WERI-Rb-1 (cell line): ENCODE data around the gene CASQ1.

Experiments
- DNase-seq: peaks from one replicate; pipeline ENCODE4 v3.0.0-alpha.2; 2020
- H3K27ac ChIP-seq: fragments of 250-450 bp; sonication (Bioruptor Pico); 2 replicates; pipeline ENCODE4 v1.5.1; 2020; ENCODE audit warnings: mild to moderate bottlenecking, moderate library complexity
- H3K27me3 ChIP-seq: fragments of 250-450 bp; sonication (Bioruptor Pico); 2 replicates; pipeline ENCODE4 v1.5.1; 2021; ENCODE audit warnings: mild to moderate bottlenecking, low read depth, moderate library complexity; ENCODE audit not compliant: insufficient read depth, severe bottlenecking
- H3K36me3 ChIP-seq: fragments of 250-450 bp; sonication (Bioruptor Pico); 2 replicates; pipeline ENCODE4 v1.5.1; 2020; ENCODE audit warnings: mild to moderate bottlenecking, moderate library complexity
- H3K4me3 ChIP-seq: 2 replicates; pipeline ENCODE4 v1.5.1; 2011; ENCODE audit warnings: low read depth, mild to moderate bottlenecking, control low read depth, low read length
- H3K9me3 ChIP-seq: fragments of 250-450 bp; sonication (Bioruptor Pico); 2 replicates; pipeline ENCODE4 v1.5.1; 2021; ENCODE audit warnings: mild to moderate bottlenecking, moderate library complexity; ENCODE audit not compliant: severe bottlenecking
- TF ChIP-seq, protein P1 (sequence below): IDR thresholded peaks from 2 replicates; pipeline ENCODE4 v1.5.1; 2011; ENCODE audit warnings: low read depth, mild to moderate bottlenecking, control low read depth, inconsistent platforms, low read length

The CASQ1 gene

DNA sequence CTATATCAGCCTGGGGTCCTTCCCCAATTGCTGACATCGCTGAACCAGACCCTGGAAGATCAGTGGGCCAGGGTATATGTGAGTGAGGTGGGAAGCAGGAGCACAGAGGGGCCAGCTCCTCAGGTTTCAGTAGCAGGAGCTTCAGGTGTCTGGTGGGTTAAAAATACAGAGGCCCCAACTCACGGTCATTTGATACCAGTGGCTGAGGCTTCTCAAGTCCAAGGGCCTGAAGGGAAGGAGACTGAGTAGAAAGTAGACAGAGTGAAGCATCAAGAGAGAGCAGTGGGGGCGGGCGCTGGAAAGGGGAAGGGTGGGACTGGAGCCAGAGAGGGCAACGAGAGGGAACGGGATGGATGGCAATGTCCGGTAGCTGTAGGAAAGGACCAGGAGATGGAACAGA is 2.0 kb upstream of the CASQ1 start:
- Histone ChIP-seq H3K4me3 (no peak overlapping the region), H3K36me3 (no peaks in the 10 kb centered on the region), H3K27ac (no peak overlapping the region), H3K27me3 (no peaks in the 10 kb centered on the region), H3K9me3 (no peaks in the 10 kb centered on the region)
- TF ChIP-seq, protein P1, sequence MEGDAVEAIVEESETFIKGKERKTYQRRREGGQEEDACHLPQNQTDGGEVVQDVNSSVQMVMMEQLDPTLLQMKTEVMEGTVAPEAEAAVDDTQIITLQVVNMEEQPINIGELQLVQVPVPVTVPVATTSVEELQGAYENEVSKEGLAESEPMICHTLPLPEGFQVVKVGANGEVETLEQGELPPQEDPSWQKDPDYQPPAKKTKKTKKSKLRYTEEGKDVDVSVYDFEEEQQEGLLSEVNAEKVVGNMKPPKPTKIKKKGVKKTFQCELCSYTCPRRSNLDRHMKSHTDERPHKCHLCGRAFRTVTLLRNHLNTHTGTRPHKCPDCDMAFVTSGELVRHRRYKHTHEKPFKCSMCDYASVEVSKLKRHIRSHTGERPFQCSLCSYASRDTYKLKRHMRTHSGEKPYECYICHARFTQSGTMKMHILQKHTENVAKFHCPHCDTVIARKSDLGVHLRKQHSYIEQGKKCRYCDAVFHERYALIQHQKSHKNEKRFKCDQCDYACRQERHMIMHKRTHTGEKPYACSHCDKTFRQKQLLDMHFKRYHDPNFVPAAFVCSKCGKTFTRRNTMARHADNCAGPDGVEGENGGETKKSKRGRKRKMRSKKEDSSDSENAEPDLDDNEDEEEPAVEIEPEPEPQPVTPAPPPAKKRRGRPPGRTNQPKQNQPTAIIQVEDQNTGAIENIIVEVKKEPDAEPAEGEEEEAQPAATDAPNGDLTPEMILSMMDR, result no peak
- no peak for DNase-seq

DNA sequence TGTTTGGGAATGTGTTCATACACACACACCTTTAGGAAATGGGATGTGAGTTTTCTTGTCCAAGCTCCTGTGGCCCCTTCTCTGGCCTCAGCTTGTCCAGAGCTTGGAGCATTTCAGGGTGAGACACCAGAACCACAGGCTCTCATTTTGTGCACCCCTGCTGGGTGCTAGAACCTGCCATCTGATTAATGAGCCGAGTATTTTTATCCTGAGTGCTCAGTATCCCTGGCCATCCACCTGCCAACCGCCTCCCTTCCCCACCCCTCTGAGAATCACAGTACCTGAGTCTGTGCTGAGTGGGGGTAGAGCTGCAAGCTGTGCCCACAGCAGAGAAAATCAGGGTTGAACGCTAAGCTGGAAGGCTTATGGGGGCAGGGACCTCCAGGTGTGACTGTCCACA is 1.4 kb downstream of the CASQ1 start:
- Histone ChIP-seq H3K36me3 (no peaks in the 10 kb centered on the region), H3K27me3 (no peaks in the 10 kb centered on the region)
- TF ChIP-seq, protein P1, result no peak

DNA sequence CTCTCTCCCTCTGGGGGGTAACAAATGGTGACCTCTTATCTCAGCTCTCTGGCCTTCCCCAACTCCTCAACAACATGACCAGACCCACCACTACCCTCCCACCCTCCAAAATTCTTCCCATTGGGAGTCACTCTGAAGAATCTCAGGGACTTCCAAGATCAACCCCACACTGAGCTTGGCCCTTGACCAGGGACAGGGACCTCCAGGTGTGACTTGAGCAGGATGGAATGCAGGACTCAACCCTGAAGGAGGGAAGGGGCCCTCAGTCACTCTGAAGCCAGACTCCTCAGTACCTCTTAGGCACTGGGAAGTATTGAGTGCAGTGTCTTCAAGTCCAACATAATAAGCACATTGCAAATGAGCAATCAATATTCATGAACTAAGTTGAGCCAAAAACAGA is 1.9 kb downstream of the CASQ1 start:
- no peak for DNase-seq
- H3K9me3 ChIP-seq, result no peaks in the 10 kb centered on the region
- no peaks in the 10 kb centered on the region for H3K27me3 ChIP-seq
- no peak overlapping the region for H3K27ac ChIP-seq
- H3K4me3 ChIP-seq, result no peak overlapping the region
- H3K36me3 ChIP-seq, result no peaks in the 10 kb centered on the region
- TF ChIP-seq, protein P1, result no peak

More for the DNA sequence above, 1.4 kb downstream of the CASQ1 start:
- Histone ChIP-seq H3K9me3 (no peaks in the 10 kb centered on the region), H3K27ac (no peak overlapping the region), H3K4me3 (no peak overlapping the region)
- no peak for DNase-seq

DNA sequence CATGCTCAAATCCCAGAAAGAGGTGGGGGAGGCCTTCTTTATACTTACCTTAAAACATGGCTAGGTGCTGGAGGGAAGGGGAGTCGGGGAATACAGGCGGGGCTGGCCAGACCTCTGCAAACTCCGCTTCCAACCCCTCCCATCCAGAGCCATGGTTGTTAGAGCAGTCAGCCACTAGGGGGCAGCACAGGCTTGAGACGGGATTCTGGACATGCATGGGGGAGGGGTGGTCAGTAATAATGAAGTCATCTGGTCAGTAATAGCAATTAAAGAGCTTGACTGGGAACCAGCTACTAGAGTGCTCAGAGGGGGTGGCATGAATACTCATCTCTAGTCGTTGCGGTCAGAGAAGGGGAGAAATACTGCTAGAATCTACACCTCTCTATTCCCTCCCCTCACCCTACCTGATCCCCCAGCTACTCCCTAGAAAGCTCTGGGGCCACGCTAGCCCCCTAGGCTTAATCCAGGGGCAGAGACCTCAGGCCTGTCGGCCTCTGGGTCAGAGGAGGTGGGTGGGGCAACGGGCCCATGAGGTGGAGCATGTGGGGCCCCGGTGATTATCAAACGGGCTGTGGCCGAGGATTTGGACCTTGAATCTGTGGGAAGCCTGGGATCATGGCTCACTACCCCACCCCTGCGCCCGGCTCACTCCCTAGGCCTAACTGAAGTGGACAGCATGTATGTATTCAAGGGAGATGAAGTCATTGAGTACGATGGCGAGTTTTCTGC is 2.9 kb downstream of the CASQ1 start:
- peak overlapping the region; percentile 83 for H3K27ac ChIP-seq
- H3K36me3 ChIP-seq, result no peaks in the 10 kb centered on the region
- peak; percentile 98 for DNase-seq
- H3K9me3 ChIP-seq, result no peaks in the 10 kb centered on the region
- H3K4me3 ChIP-seq, result peak overlapping the region; percentile 23
- TF ChIP-seq, protein P1, result peak; percentile 97
- H3K27me3 ChIP-seq, result no peaks in the 10 kb centered on the region

DNA sequence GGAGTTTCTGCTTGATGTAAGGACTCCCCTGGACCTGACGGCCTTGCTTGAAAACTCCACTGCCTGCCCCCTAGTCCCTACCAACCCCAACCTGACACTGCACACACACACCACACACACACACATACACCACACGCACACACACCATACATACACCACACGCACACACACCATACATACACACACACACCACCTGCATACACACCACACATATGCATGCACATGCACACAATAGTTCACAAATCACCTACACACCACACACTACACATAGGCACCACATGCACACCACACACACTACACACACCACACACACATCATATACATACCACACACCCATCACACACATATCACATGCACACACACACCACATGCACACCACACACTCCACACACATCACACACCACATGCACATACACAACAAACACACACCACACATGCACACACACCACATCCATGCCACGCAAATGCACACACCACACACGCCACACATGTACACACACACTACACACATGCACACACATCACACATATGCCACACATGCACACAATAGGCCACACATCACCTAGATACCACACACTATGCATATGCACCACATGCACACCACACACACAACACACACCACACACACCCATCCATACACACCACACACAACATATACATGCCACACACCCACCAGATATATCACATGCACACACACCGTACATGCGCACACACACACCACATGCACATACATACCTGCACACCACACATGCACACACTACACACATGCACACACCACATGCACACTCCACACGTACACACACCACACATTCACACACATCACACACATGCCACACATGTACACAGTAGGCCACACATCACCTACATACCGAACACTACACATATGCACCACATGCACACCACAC is 3.7 kb downstream of the CASQ1 start:
- TF ChIP-seq, protein P1, result no peak
- Histone ChIP-seq H3K36me3 (no peaks in the 10 kb centered on the region), H3K9me3 (no peaks in the 10 kb centered on the region), H3K4me3 (no peak overlapping the region), H3K27ac (peak overlapping the region; percentile 83), H3K27me3 (no peaks in the 10 kb centered on the region)
- no peak for DNase-seq
